HCEC 1CT (cell line): ENCODE data around the gene LDOC1.
A peak's percentile ranks its signal among the peaks of the same experiment; 100 is the strongest.
"Not testable (repeated sequence)": the region's sequence is repeated elsewhere in the genome, so short reads cannot be mapped to it uniquely, and the experiment has no call there.

Experiments
- DNase-seq: peaks from one replicate; pipeline ENCODE4 v3.0.0-alpha.2; 2017

The LDOC1 gene

DNA sequence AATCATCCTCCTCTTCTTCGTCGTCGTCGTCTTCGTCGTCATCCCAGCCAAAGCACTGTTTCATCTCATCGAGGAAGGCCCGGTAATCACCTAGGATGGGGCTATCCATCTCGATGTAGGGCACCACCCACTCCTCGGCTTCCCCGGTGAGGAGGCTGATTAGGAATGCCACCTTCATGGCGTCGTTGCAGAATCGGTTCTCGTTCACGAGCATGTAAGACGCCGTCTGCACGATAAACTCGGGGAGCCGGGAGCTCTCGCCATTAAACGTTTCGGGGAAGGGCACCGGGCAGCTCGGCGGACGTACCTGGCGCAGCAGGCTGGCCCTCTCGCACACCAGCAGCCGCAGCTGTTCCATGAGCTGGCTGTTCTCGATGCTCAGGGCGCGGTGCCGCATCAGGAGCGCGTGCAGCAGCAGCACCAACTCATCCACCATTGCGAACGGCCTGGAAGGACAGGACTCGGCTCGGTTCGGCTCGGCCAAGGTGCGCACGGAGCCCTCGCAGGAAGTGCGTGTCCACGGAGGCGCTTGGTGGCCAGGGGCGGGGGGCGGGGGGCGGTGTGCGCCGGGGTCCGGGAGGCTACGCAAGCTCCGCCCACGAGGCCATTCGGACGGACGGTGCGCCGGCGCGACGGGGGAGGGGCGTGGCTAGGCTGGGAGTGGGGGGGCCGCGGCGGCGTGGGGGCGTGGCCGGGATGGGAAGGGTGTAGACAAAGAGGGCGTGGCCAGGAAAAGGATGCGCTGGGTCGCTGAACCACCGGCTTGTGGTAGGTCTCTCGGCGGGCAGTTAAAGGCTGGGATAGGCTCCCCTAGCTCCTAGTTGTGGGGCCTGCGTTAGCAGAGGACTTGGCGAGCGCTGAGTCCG lies at the start of gene LDOC1:
LDOC1 (minus strand) TSS at position 544 of the 866 bp plus-strand sequence; CDS start at position 436, 108 bp downstream.
- DNase-seq = peak; percentile 69

DNA sequence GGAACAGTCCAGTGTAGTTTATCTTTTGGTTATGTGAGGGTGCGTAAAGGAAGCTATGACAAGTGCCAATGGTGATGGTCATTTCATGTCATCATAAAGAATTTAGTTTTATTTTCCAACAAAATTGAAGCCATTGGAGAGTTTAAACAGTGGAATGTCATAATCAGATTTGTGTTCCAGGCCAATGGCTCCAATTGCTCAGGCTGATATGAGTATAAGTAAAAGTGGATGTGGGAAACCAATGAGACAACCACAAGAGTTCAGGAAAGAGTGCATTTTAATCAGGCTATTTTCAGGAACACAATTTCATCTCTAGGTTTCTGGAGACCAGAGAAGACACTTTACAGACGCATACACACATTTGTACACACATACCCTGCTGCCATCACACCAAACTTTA lies 44.7 kb upstream of the LDOC1 start:
- DNase-seq = no peak

DNA sequence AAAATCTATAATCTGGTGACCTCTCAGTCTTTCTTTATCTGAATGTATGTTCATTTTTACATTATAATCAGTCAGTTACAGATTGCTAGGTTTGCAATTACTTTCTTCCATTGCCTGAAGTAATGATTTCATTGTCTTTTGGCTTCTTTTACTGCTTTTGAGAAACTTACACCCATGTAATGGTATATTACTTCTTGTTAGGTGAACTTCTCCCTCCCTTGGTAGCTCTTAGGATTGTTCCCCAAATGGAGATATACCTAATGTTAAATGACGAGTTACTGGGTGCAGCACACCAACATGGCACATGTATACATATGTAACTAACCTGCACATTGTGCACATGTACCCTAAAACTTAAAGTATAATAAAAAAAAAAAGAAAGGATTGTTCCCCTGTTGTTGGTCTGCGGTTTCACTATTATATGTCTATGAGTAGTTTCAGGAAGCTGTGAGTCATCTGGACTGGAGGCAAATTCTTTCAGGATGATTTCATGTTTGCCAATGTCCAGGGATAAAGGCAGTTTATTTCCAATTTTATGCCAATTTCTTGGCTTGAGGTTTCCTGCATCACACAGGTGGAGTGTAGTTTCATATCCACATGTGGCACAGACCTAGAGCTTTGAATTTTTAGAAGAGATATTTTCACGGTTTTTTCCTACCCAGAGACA lies 43.5 kb upstream of the LDOC1 start:
- peak; percentile 74 for DNase-seq

DNA sequence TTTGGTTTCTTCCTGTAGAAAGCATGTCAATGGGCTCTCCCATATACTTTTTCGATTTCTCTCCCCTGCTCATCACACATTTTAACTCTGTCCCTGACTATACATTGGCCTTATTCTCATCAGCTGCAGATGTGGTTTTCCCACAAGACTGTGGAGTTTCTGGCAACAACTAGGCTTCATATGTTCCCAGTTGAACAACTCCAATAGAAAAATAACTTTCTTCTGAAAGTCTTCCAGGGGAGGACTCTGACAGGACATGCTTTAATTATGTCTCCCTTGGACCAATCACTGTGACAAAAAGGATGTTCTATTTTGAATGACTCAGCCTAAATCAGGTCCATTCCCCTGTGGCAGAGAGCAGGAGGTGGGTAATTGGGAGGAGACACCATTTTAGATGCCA lies 37.3 kb upstream of the LDOC1 start:
- no peak for DNase-seq

DNA sequence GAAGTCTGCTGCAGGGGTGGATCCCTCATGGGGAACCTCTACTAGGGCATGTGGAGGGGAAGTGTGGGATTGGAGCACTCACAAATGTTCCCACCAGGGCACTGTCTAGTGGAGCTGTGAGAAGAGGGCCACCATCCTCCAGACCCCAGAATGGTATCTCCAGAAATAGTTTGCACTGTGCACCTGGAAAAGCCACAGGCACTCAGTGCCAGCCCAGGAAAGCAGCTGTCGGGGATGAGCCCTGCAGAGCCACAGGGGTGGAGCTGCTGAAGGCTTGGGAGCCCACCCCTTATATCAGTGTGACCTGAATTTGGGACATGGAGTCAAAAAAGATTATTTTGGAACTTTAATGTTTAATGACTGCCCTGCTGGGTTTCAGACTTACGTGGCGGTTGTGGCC lies 25.0 kb upstream of the LDOC1 start:
- no peak for DNase-seq

DNA sequence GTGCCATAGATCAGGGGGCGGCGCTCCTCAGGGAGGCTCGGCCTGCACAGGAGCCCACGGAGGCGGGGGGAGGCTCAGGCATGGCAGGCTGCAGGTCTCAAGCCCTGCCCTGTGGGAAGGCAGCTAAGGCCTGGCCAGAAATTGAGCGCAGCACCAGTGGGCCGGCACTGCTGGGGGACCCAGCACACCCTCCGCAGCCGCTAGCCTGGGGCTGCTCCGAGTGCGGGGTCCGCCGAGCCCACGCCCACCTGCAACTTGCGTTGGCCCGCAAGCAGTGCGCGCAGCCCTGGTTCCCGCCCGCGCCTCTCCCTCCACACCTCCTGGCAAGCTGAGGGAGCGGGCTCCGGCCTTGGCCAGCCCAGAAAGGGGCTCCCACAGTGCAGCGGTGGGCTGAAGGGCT lies 11.6 kb upstream of the LDOC1 start:
- DNase-seq = not testable (repeated sequence)

DNA sequence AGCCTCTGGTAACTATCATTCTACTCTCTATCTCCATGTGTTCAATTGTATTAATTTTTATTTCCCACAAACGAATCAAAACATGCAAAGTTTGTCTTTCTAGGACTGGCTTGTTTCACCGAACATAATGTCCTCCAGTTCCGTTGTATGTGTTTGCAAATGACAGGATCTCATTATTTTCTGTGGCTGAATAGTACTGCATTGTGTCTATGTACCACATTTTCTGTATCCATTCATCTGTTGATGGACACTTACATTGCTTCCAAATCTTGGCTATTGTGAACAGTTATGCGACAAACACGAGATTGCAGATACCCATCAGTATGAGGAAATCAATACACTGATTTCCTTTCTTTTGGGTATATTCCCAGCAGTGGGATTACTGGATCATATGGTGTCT lies 8.4 kb upstream of the LDOC1 start:
- DNase-seq = no peak

DNA sequence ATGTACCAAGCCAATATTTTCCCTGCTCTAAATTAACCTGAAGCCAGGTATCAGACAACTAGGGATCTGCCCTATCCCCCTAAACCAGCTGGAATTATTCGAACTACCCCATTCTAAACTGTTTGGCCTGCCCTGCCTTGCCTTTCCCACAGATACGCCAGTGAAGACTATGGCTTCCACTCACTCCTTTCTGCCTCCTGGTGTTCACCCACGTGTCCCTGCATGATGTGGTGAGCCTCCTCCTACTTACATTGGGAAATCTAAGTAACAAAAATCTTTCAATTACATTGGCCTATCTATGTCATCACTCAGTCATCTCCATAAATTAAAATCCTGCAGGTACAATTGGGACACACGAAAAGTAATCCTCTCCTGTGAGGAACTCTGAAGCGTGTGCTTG lies 6.1 kb upstream of the LDOC1 start:
- no peak for DNase-seq

DNA sequence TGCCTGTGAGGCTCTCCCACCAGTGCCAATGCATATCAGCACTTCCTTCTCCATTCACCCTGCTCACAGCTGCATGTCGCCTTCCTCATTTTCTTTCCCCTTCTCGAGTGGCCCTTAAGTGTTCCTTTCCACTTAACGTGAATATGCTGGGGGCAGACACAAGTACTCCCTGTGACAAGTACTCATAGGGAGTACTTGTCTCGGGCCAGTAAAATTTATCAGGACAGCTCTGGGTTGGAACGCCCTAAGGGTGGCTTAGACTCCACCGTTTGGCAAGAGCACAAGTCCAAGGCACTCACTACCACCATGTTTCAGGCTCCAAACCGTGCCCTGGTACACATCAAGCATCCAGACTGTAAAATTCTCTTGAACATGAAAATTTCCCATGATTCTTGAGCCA lies 3.9 kb upstream of the LDOC1 start:
- DNase-seq = no peak

DNA sequence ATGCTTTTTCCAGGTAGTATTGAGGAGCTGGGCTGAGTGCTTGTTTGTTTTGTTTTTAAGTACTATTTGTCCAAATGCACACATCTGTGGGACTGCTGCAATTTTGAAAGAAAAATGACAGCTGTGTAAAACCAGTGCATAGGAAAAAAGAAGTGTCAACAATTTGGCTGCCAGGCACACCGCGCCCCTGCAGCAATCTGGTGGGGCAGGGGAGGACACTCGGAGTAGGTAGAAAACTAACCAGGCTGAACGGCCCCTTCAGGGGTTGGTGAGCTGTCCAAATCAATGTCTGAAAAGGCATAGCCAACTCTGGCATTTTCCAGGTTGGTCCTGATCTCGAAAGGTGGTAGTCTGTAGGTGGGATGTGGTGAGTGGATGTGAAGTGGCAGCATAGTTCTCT lies 1.1 kb downstream of the LDOC1 start:
- no peak for DNase-seq

DNA sequence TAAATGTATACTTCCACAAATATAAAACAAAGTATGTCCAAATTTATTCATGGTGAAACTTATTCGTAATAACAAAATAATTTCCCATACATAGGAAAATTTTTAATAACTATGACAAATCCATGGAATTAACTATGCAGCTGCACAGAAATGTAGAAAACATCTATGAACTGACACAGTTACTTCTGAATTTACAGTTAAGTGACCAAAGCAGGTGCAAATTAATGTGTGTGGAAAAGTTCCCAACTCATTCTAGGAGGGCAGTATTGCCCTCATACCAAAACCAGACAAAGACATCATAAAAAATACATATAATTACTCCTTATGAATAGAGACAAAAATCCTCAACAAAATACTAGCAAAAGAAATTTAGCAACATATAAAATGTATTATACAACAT lies 12.5 kb downstream of the LDOC1 start:
- no peak for DNase-seq

DNA sequence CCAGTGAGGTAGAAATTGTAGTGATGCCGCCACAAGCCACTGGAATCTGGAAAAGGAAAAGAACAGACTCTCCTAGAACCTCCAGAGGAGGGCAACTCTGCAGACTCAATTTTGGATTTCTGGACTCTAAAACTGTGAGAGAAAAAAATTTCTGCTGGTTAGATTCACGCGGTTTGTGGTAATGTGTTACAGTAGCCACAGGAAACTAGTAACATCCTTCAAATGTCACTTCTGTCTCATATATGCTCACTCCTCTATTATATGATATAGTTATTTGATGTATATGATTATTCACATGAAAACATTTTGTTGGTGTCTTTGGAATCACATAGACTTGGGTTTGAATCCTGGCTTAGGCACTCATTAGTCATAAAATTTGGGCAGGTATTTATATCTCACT lies 18.8 kb downstream of the LDOC1 start:
- DNase-seq = no peak

DNA sequence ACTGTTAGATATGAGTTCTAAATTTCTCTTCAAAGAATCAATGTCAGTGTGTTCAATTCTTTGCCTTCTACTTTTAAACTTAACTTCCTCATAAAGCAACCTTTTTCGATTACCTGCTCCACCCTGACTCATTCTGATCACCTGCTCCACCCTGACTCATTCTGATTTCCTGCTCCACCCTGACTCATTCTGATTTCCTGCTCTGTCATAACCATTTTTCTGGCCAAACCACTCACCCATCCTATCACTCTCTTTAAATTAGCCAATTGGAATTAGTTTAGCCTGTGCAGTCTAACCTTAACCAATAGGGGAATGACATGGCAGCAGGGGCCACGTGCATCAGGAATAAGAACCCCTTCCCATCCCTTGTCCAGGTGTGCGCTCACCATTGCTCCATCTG lies 21.7 kb downstream of the LDOC1 start:
- DNase-seq = not testable (repeated sequence)

DNA sequence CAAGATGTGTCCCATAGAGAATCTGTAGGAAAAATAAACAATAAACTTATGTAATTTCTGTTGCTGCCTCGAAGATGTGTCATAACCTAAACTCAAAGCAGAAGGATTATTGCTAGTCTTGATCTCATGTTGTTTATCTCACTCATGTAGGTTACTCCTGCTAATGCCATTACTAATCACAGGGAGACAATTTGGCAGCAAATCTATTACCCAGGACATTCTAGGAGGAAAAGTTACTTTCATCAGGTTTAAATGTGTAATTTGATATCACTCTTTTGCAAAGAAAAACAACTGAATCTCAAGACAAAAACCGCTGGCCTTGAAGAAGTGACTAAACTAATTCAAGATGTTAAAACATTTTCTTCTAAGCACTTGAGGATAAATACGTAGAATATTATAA lies 34.0 kb downstream of the LDOC1 start:
- DNase-seq = no peak

DNA sequence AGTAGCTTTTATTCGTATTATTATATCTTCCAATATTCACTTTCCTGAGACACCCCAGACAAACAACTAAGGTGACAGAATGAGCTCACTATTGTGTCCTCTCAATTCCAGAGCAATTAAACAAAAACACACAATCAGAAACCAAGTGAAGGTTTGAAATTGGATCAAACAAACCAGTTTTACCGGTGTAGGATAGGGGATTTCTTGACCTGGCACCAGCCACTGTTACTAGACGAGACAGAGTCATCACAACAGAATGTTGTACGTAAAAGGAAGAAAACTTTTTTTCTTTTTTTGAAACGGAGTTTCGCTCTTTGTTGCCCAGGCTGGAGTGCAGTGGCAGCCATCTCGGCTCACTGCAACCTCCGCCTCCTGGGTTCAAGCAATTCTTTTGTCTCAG lies 43.7 kb downstream of the LDOC1 start:
- no peak for DNase-seq

DNA sequence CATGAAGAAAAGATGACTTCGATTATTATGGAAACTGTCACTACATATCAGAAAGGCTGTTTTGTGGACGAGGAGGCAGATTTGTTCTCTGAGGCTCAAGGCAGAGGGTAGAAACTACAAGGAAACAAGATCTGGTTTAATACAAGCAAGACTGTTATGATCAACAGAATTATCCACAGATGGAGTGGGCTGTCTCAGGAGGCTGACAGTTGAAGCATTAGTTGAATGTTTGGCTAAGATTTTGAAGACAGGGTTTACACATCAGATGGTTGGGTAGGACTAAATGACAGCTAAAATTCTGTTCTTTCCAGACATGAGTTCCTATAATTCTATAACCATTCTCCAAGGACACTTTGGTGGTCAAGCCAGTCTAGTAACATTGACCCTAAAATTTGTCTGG lies 49.8 kb downstream of the LDOC1 start:
- DNase-seq = no peak
